HCT116 (cell line): ENCODE results near the gene TDRD10.

Experiments
- CTCF ChIP-seq, 3 experiments: fragments of 200-600 bp in 1 of 3; sonication (generic) in 1 of 3; IDR thresholded peaks in 2 of 3; conservative IDR thresholded peaks in 1 of 3; 2 replicates each; pipeline ENCODE4 v1.5.1; 2012 to 2017; ENCODE audit warnings: low read depth in 2 of 3, low read length in 2 of 3, antibody characterized with exemption in 1 of 3, borderline replicate concordance in 1 of 3, control low read depth in 1 of 3, mild to moderate bottlenecking in 1 of 3, mixed read lengths in 1 of 3, mixed run types in 1 of 3, moderate library complexity in 1 of 3; ENCODE audit not compliant: insufficient read depth in 1 of 3
- EZH2 ChIP-seq: fragments of 200-600 bp; sonication (generic); IDR thresholded peaks from 2 replicates; pipeline ENCODE4 v1.6.1; 2017; ENCODE audit warnings: antibody characterized with exemption, mixed run types
- POLR2A ChIP-seq: IDR thresholded peaks from 2 replicates; pipeline ENCODE4 v1.7.0; 2011; ENCODE audit warnings: borderline replicate concordance; ENCODE audit not compliant: insufficient read depth, insufficient read length; ENCODE audit errors: extremely low read depth
- SP1 ChIP-seq: IDR thresholded peaks from 2 replicates; pipeline ENCODE4 v1.6.1; 2012; ENCODE audit warnings: low read depth
- ZFX ChIP-seq: fragments of 450-650 bp; IDR thresholded peaks from 2 replicates; pipeline ENCODE4 v1.6.1; 2017

GRCh38 chr1:154593390-154593789 lies 91.4 kb downstream of the TDRD10 start:
- no peak for TF ChIP-seq CTCF (IDR thresholded peaks at IDR 0.05 in 2 of 3, conservative IDR thresholded peaks at IDR 0.05 in 1 of 3; ENCODE audit: borderline replicate concordance in 1 of 3, insufficient read depth in 1 of 3, low read depth in 2 of 3, low read length in 2 of 3)
- no peak for TF ChIP-seq POLR2A
- no peak for TF ChIP-seq SP1
- TF ChIP-seq ZFX, result no peak
- TF ChIP-seq EZH2, result no peak
